Stimulated activated CD4-positive, alpha-beta T cell treated with anti-CD3 and anti-CD28 coated beads, Interleukin-4, amount 100 ng/mL, for 1 hour (primary cell): Measurements from ENCODE around the gene TREML2.
A peak's percentile ranks its signal among the peaks of the same experiment; 100 is the strongest.
"Not testable (repeated sequence)": the region's sequence is repeated elsewhere in the genome, so short reads cannot be mapped to it uniquely, and the experiment has no call there.

Experiments used
- DNase-seq: peaks from one replicate; pipeline ENCODE4 v3.0.0-alpha.2; 2020

The TREML2 gene

GRCh38 chr6:41200901-41201763 is at the start of gene TREML2:
Gene TREML2, minus strand, starts transcription at chr6:41201149. Its CDS starts 141 bp downstream, at chr6:41201008.
- DNase-seq = peak; percentile 18

GRCh38 chr6:41247882-41248705 is 47.1 kb upstream of the TREML2 start:
- no peak for DNase-seq

DNA sequence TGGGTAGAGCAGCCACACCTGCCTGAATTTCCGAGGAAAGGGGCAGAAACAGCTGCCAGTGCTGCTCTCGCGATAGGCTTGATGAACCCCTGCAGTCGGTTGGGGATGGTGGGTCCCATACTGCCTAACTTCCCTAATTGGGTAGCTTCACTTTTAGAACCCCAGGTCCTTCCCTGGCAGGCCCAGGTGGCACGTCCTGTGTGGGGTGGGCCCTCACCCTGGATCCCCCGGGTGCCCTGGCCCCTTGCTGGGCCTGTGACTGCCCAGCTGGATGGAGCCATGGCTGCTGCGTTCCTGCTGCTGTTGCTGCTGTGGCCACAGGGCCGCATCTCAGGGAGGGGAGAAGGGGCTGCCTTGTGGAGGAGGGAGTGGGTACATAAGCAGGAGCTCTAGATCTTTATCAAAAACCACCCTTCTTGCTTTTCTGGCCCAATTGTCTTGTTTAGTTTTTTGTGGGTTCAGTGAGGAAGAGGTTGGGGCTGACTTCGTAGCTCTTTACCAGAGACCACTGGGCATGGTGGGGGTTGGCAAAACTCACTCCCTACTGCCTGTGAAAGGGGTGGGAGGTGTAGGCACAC is 46.4 kb upstream of the TREML2 start:
- DNase-seq = no peak

- DNase-seq = not testable (repeated sequence)
Observed at GRCh38 chr6:41246529-41246928, 45.6 kb upstream of the TREML2 start.

DNA sequence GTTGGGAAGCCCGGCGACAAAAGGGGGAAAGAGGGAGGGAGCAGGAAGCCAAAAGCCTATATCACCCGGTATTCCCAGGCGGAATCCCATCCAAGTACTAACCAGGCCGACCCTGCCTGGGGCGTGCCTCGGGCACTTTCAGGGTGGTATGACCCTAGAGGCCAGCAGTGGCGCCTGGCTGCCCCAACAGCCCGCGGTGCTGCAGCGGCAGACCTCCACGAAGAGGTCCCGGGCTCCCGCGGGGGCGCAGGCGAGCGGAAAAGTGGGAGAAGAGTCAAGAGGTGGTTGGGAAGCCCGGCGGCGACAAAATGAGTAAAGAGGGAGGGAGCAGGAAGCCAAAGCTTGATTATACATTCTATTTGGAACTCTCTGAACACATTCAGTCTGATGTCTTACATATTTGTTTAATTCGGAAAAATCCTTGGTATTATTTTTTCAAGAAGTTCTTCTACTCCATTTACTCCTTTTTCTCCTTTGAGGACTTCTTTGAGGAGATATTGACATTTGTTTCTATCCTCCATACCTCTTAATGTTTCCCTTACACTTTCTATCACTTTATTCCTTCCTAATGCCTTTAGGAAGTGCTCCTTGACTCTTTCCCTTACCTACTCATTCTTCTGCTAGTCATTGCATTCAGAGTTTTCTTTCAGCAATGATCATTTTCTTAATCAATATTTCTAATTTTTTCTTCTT is 38.7 kb upstream of the TREML2 start:
- DNase-seq = no peak

- no peak for DNase-seq
Observed at GRCh38 chr6:41237128-41237527, 36.2 kb upstream of the TREML2 start.

GRCh38 chr6:41236276-41236675 is 35.3 kb upstream of the TREML2 start:
- DNase-seq = no peak

- DNase-seq = no peak
Observed at GRCh38 chr6:41232667-41233066, 31.7 kb upstream of the TREML2 start.

GRCh38 chr6:41231246-41231645 is 30.3 kb upstream of the TREML2 start:
- DNase-seq = no peak

GRCh38 chr6:41229721-41230120 is 28.8 kb upstream of the TREML2 start:
- no peak for DNase-seq

- no peak for DNase-seq
Observed at GRCh38 chr6:41228616-41229015, 27.7 kb upstream of the TREML2 start.

- no peak for DNase-seq
Observed at GRCh38 chr6:41228096-41228495, 27.1 kb upstream of the TREML2 start, which contains the start of gene TREML4. Gene TREML4, plus strand, starts transcription at chr6:41228349. Its CDS starts 79 bp downstream, at chr6:41228428.

- DNase-seq = no peak
Observed at GRCh38 chr6:41226752-41227151, 25.8 kb upstream of the TREML2 start.

GRCh38 chr6:41224800-41225199 is 23.9 kb upstream of the TREML2 start:
- no peak for DNase-seq

DNA sequence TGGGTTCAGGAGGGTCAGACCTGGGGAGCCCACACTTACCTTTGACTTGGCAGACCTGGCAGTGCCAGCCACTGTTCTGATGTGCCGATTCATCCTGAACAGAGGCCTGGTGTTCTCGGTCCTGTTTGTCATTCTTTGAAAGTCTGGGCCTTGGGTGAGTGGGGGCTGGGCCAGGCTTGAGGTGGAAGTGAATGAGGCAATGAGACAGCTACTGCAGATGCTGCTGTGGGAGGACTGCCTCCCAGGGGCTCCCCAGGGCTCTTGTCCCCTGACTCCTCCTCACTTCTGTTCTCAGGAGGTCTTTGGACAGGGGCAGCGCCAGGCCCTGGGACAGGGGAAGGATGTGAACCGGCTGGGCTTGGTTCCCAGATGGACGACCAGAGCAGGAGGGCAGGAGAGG is 21.6 kb upstream of the TREML2 start:
- no peak for DNase-seq

DNA sequence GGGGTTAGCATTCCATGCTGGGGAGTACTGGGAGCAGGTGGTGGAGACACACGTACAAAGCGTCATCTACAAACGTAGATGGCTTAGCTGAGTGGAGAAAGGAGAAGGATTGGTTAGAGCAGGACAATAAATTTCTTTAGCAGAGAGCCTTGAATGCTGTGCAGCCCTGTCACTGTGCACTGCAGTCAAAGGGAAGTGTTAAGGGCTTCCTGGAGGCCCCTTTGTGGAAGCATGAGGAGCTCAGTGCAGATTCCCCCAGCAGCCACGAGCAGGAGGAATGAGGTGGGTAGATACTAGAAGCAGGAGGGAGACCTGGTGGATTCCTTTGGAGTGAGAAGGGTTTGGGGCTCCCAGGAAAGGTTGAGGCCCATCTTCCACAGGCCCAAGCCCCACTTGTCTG is 21.1 kb upstream of the TREML2 start:
- DNase-seq = no peak

GRCh38 chr6:41216616-41217015 is 15.7 kb upstream of the TREML2 start:
- no peak for DNase-seq

DNA sequence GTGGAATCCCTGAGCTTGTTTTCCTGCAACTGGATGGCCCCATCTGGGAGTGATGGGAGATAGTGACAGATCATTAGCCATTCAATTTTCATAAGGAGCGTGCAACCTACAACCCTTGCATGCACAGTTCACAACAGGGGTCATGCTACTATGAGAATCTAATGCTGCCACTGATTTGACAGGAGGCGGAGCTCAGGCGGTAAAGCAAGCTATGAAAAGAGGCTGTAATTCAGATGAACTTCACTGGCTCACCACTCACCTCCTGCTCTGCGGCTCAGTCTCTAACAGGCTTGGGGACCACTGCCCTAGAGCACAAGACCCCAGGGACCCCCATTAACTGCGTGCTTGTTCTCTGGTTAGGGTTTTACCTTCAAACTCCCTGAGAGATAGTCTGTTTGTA is 14.8 kb upstream of the TREML2 start:
- DNase-seq = no peak

- DNase-seq = no peak
Observed at GRCh38 chr6:41214559-41215238, 13.8 kb upstream of the TREML2 start.

DNA sequence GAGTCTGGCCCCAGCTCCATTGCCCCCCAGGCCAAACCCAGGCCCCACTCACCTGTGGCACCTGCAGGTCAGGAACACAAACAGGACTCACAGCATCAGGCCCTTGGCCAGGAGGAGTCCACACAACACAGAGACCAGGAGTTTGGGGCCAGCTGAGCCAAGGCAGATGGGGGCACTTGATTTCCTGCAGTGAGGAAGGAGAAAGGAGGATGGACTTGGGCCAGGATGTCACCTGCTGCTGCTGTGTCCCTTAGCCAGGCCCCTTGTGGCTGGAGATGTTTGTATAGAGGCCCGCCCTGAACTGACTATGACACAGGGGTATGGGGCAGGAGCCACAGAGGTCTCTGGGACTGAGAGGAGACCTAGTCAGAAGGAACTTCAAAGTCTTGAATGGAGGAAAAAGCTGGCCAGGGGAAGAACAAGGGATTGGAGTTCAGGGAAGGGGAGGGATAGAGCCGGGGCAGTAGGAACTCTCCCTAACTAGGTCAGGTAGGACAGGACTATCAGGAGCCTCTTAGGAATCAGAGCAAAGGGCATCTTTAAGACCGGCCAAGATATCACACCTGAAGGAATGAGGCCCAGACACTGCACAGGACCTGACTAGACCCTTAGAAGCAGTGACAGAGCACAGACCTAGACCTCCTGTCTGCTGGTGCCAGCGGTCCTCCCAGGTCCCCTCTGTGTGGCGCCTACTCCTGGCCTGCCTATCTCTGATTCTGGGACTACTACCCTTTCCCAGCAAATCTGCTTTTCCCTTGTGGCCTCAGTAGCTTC is 8.8 kb upstream of the TREML2 start:
- no peak for DNase-seq

GRCh38 chr6:41208439-41209106 is 7.6 kb upstream of the TREML2 start:
- DNase-seq = no peak
